Epithelial cell of proximal tubule (primary cell): Measurements from ENCODE around the gene EPHB2. TPM values are rescaled to one million over a fixed set of nuclear protein-coding genes. Genes with fewer than 3 reads are reported as not detected.

Source experiments
- DNase-seq: peaks from one replicate; pipeline ENCODE4 v3.0.0-alpha.2; 2011; ENCODE audit warnings: low read depth
- H3K4me3 ChIP-seq: 2 replicates; pipeline ENCODE4 v1.5.1; 2011; ENCODE audit warnings: low read depth, mild to moderate bottlenecking, low read length
- total RNA-seq: library from RNA; depleted of rRNA; stranded (reverse); fragments of >200 nt; gene quantifications from 2 replicates; pipeline ENCODE4 v1.2.3, GENCODE V29; 2015
- TF ChIP-seq, protein P1 (sequence below): conservative IDR thresholded peaks from 2 replicates; pipeline ENCODE4 v1.5.1; 2012; ENCODE audit warnings: low read depth, mild to moderate bottlenecking, low read length

Gene EPHB2
- total RNA-seq, 1 donor from 2014 or later = 47.8 TPM

DNA sequence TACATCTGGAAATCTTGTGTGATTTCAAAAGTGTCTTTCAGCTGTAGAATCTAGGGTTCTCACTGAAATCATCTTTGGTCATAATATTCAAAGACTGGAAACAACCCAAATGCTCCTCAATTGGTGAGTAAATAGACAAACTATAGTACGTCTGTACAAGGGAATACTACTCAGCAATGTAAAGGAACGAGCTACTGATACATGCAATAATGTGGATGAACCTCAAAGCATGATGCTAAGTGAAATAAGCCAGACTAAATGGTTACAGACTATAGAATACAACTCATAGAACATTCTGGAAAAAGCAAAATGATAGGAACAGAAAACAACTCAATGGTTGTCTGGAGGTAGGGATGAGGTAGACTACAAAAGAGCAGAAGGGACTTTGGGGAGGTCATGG lies 259.5 kb downstream of the EPHB2 start:
- no peak for DNase-seq

More for the DNA sequence above, 259.5 kb downstream of the EPHB2 start:
- no peak overlapping the region for H3K4me3 ChIP-seq
- TF ChIP-seq, protein P1, sequence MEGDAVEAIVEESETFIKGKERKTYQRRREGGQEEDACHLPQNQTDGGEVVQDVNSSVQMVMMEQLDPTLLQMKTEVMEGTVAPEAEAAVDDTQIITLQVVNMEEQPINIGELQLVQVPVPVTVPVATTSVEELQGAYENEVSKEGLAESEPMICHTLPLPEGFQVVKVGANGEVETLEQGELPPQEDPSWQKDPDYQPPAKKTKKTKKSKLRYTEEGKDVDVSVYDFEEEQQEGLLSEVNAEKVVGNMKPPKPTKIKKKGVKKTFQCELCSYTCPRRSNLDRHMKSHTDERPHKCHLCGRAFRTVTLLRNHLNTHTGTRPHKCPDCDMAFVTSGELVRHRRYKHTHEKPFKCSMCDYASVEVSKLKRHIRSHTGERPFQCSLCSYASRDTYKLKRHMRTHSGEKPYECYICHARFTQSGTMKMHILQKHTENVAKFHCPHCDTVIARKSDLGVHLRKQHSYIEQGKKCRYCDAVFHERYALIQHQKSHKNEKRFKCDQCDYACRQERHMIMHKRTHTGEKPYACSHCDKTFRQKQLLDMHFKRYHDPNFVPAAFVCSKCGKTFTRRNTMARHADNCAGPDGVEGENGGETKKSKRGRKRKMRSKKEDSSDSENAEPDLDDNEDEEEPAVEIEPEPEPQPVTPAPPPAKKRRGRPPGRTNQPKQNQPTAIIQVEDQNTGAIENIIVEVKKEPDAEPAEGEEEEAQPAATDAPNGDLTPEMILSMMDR = no peak

Other genes with a start within 250 kb of the EPHB2 start
- under 0.01 TPM in 1 of 2 replicates, not detected in the other for gene EPHA8, start 147.3 kb upstream of the EPHB2 start, total RNA-seq
- gene C1QA, start 74.2 kb upstream of the EPHB2 start, total RNA-seq = not detected in 2 replicates
- not detected in 2 replicates for gene C1QC, start 67.2 kb upstream of the EPHB2 start, total RNA-seq
- not detected in 2 replicates for gene C1QB, start 57.6 kb upstream of the EPHB2 start, total RNA-seq